GM12801 (cell line): Measurements from ENCODE around the gene NECAB3.

Experiments
- TF ChIP-seq, protein P1 (sequence below): IDR thresholded peaks from one replicate; pipeline ENCODE4 v1.5.1; 2011; ENCODE audit warnings: control low read depth; ENCODE audit not compliant: insufficient read length; ENCODE audit errors: extremely low read depth

The NECAB3 gene

DNA sequence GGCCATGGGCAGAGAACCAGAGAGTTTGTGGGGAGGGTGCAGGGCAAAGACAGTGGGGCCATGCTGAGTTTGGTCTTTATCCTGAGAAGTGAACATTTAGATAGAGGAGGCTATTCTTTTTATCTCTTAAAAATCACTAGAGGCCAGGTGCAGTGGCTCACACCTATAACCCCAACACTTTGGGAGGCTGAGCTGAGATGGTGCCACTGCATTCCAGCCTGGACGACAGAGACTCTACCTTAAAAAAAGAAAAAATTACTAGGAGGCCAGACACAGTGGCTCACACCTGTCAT, 37.2 kb upstream of the NECAB3 start:
- TF ChIP-seq, protein P1, sequence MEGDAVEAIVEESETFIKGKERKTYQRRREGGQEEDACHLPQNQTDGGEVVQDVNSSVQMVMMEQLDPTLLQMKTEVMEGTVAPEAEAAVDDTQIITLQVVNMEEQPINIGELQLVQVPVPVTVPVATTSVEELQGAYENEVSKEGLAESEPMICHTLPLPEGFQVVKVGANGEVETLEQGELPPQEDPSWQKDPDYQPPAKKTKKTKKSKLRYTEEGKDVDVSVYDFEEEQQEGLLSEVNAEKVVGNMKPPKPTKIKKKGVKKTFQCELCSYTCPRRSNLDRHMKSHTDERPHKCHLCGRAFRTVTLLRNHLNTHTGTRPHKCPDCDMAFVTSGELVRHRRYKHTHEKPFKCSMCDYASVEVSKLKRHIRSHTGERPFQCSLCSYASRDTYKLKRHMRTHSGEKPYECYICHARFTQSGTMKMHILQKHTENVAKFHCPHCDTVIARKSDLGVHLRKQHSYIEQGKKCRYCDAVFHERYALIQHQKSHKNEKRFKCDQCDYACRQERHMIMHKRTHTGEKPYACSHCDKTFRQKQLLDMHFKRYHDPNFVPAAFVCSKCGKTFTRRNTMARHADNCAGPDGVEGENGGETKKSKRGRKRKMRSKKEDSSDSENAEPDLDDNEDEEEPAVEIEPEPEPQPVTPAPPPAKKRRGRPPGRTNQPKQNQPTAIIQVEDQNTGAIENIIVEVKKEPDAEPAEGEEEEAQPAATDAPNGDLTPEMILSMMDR: no peak

DNA sequence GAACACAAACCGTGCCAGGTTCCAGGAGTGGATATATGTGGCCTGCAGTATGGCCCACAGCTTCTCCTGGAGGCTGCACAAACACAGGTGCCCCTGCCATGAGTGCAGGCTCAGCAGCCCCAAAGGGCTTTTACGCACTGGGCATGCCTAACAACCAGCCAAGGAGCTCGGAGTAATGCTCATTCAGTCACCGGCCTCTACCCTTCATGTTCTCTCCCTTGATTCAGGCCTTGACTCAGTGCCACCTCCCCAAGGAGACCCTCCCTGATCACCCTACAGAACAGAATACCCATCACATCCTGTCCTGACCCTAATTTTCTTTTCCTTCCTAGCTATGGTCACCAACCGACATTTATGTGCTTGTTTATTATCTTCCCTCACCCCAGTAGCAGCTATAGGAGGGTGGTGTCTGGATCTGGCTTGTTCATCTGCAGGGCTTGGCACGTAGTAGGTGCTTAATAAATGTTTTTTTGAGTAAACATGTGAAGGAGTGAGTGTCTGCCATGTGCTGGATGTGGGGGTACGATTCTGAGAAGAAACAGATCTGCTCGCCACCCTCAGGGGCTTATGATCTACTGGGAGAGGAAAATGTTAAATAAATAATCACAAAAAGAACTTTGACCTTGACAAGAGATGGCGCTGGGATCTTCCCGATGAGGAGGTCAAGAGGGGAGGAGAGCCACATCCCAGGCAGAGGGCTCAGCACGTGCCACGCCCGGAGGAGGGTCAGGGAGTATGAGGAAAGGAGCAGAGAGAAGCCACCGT, 36.6 kb upstream of the NECAB3 start:
- TF ChIP-seq, protein P1: no peak

DNA sequence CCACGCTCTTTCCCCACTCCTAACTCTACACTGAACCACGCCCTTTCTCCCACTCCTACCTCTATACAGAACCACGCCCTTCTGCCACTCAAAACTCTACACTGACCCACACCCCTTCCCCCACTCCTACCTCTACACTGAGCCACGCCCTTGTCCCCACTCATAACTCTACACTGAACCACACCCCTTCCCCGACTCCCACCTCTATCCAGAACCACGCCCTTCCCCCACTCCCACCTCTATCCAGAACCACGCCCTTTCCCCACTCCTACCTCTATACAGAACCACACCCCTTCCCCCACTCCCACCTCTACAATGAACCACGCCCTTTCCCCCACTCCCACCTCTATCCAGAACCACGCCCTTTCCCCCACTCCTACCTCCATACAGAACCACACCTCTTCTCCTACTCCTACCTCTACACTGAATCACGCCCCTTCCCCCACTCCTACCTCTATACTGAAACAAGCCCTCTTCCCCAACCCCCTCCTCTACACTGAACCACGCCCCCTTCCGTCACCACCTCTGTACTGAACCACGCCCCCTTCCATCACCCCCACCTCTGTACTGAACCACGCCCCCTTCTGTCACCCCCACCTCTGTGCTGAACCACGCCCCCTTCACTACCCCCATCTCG, 35.8 kb upstream of the NECAB3 start:
- TF ChIP-seq, protein P1: no peak

DNA sequence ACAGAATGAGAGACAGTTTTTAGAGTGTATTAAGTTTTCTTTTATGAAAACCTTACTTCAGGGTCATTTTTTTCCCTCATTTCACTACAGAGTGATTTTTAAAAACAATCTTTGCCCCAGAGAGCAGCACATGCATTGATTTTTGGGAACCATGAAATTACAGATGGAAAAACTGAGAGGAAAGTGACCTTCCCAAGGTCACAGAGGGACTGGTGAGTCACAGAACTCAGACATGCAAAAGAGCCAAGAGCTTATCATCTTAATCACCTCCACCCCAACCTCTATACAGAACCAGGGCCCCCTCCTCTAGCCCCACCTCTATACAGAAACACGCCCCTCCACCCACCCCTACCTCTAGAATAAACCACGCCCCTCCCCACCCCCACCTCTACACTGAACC, 35.2 kb upstream of the NECAB3 start:
- TF ChIP-seq, protein P1: no peak

DNA sequence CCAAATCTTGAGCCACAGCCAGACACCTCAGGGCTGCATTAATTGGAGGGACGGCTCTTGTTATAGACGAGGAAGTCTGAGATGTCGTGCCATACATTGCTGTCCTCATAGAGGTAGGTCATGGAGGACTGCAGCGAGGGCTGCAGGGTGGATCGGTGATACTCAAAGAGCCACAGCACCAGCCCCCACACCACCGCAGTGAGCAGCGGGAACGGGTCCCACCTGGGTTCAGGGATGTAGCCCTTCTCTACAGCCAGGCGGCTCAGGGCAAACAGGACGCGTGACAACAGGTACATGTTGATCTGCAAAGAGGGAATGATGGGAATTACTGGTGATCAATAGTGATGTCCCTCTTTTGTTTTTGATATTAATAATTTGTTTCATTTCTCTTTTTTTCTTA, 33.4 kb upstream of the NECAB3 start:
- TF ChIP-seq, protein P1: no peak

DNA sequence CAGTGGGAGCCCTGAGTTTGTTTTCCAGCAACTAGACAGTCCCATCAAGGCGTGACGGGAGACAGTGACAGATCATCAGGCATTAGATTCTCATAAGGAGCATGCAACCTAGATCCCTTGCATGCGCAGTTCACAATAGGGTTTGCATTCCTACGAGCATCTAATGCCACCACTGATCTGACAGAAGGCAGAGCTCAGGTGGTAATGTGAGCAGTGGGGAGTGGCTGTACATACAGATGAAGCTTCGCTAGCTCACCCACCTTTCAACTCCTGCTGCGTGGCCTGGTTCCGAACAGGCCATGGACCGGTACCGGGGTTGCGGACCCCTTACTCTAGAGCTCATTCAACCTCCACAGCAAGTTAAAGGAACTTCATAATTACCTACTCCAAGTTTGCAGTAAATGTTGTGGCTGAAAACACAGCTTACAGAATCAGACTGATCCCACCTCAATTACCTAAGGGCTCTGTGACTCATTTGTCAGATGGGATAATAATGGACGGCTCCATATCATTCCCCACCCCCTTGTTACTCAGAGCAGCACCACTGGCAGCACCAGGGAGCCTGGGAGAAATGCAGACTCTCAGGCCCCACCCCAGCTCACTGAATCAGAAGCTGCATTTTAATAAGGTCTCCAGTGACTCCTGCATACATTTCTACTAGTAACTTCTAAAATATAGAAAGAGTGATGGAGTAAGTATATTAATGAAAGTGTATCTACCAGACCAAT, 30.1 kb upstream of the NECAB3 start:
- TF ChIP-seq, protein P1: no peak

DNA sequence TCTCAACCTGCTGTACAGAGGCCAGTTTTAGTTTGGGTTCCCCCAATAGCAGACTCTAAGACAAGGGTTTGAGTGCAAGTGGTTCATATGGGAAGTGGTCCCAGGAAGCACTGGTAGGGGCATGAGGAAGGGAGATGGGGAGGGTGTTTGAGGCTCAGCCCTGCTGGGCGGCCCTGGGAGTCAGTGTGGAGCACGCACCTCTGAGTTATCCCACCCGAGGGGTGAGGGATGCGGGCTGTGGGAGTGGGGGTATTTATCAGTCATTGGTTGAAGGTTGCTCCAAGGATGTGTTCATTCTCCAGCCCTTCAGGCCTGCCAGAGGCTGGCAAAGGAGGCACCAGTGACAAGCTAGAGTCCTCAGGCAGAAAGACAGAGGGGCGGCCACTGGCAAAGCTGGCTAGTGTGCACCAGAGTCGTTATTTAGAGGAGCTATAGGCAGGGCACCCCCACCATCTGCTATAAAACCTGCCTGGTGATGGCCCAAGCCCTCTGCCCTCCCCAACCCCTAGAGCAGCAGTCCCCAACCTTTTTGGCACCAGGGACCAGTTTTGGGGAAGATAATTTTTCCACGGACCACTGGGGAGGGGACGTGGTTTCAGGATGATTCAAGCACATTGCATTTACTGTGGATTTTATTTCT, 29.4 kb upstream of the NECAB3 start:
- TF ChIP-seq, protein P1: no peak
